Activated CD4-positive, alpha-beta T cell treated with anti-CD3 and anti-CD28 coated beads for 36 hours (primary cell): ENCODE data around the gene CDH4. TPM values are rescaled to one million over a fixed set of nuclear protein-coding genes. Genes with fewer than 3 reads are reported as not detected.

Experiments
- ATAC-seq: fragments of 200-7000 bp; cut with Tn5 transposase; one replicate; pipeline ENCODE4 v1.10.0; 2021; ENCODE audit warnings: mild to moderate bottlenecking, moderate library complexity
- CTCF ChIA-PET: fragments of 350-600 bp; sonication (Branson Sonifier 250); formaldehyde crosslinking; loops from one replicate; lab custom pipeline; 2021; ENCODE audit warnings: antibody characterized with exemption; lab: Charles Lee
- POLR2A ChIA-PET: fragments of 350-600 bp; sonication (Branson Sonifier 250); formaldehyde crosslinking; loops from one replicate; lab custom pipeline; 2021; ENCODE audit warnings: antibody characterized with exemption, inconsistent platforms; lab: Charles Lee
- DNase-seq: peaks from one replicate; pipeline ENCODE4 v3.0.0-alpha.2; 2020
- H3K27ac Mint-ChIP-seq: one replicate; pipeline ENCODE4 v1.8.0; 2021; ENCODE audit warnings: mixed read lengths
- H3K27me3 Mint-ChIP-seq: one replicate; pipeline ENCODE4 v1.8.0; 2021; ENCODE audit warnings: mixed read lengths
- H3K36me3 Mint-ChIP-seq: one replicate; pipeline ENCODE4 v1.8.0; 2021; ENCODE audit warnings: low read depth, mixed read lengths
- H3K4me1 Mint-ChIP-seq: one replicate; pipeline ENCODE4 v1.8.0; 2021; ENCODE audit warnings: mixed read lengths
- H3K4me3 Mint-ChIP-seq: one replicate; pipeline ENCODE4 v1.8.0; 2021; ENCODE audit warnings: mild to moderate bottlenecking, moderate library complexity, mixed read lengths
- H3K9me3 Mint-ChIP-seq: one replicate; pipeline ENCODE4 v1.8.0; 2021; ENCODE audit warnings: low read depth, mixed read lengths
- intact Hi-C, 2 experiments: fragments of 100-400 bp; cut with DNase I in 1 of 2; cut with micrococcal nuclease in 1 of 2; formaldehyde crosslinking; loops; one replicate each; pipeline versions ENCODE4 v1.14.2 to v1.15.1; 2022 to 2024; cut with DNase I, micrococcal nuclease
- total RNA-seq, 2 experiments: library from RNA; stranded (reverse); gene quantifications; one replicate each; pipeline ENCODE4 v1.2.3, GENCODE V29; 2021

CDH4 gene
- total RNA-seq, 2 experiments from 2014 or later = not detected

- H3K9me3 Mint-ChIP-seq = no peaks in the 10 kb centered on the region
- intact Hi-C loops = no loop called here
- peaks cover 2% of the 10 kb centered on the region for H3K4me1 Mint-ChIP-seq
- ChIA-PET CTCF (interaction anchor here (0.9 kb wide), 1 partner anchor 12 kb away, joined by 4 read pairs; no protein-coding TSS in a partner anchor), POLR2A (no interaction called here)
- H3K27me3 Mint-ChIP-seq = peaks cover 6% of the 10 kb centered on the region
- ATAC-seq = no peak
- no peak overlapping the region for H3K27ac Mint-ChIP-seq
- no peaks in the 10 kb centered on the region for H3K36me3 Mint-ChIP-seq
- DNase-seq = no peak
- H3K4me3 Mint-ChIP-seq = no peak overlapping the region
Measured at GRCh38 chr20:61884571-61885389, 632.7 kb downstream of the CDH4 start.

GRCh38 chr20:61885759-61886715, 634.0 kb downstream of the CDH4 start:
- DNase-seq = no peak
- Mint-ChIP-seq H3K27me3 (peaks cover 9% of the 10 kb centered on the region), H3K36me3 (no peaks in the 10 kb centered on the region), H3K4me1 (peaks cover 2% of the 10 kb centered on the region), H3K27ac (no peak overlapping the region), H3K4me3 (no peak overlapping the region), H3K9me3 (no peaks in the 10 kb centered on the region)
- ChIA-PET CTCF (interaction anchor here (0.6 to 1.3 kb wide), 3 partner anchors 21 to 551 kb away, joined by 3 to 4 read pairs (median 3); no protein-coding TSS in a partner anchor), POLR2A (no interaction called here)
- intact Hi-C loops = no loop called here
- no peak for ATAC-seq

- ATAC-seq (peak; percentile 49), DNase-seq (peak; percentile 58)
- H3K4me1 Mint-ChIP-seq = peaks cover 2% of the 10 kb centered on the region
- ChIA-PET CTCF (interaction anchor here (0.7 to 1.3 kb wide), 4 partner anchors 9 to 67 kb away, joined by 3 to 4 read pairs (median 4); no protein-coding TSS in a partner anchor), POLR2A (no interaction called here)
- no peaks in the 10 kb centered on the region for H3K36me3 Mint-ChIP-seq
- intact Hi-C loops = no loop called here
- H3K27me3 Mint-ChIP-seq = peaks cover 9% of the 10 kb centered on the region
- H3K4me3 Mint-ChIP-seq = no peak overlapping the region
- H3K9me3 Mint-ChIP-seq = no peaks in the 10 kb centered on the region
- H3K27ac Mint-ChIP-seq = no peak overlapping the region
Measured at GRCh38 chr20:61886721-61887595, 634.9 kb downstream of the CDH4 start.

- no peak for ATAC-seq
- Mint-ChIP-seq H3K27me3 (peaks cover 9% of the 10 kb centered on the region), H3K36me3 (no peaks in the 10 kb centered on the region), H3K4me3 (no peak overlapping the region), H3K9me3 (no peaks in the 10 kb centered on the region), H3K27ac (no peak overlapping the region), H3K4me1 (peaks cover 2% of the 10 kb centered on the region)
- no peak for DNase-seq
- POLR2A ChIA-PET = no interaction called here
- CTCF ChIA-PET = interaction anchor here (0.7 to 1.3 kb wide), 3 partner anchors 8 to 20 kb away, joined by 4 read pairs; no protein-coding TSS in a partner anchor
- intact Hi-C loops = no loop called here
Measured at GRCh38 chr20:61887596-61888093, 635.6 kb downstream of the CDH4 start.

GRCh38 chr20:61888101-61888865, 636.2 kb downstream of the CDH4 start:
- ChIA-PET POLR2A (no interaction called here), CTCF (interaction anchor here (0.7 to 1.2 kb wide), 2 partner anchors 7 to 8 kb away, joined by 4 read pairs; no protein-coding TSS in a partner anchor)
- Mint-ChIP-seq H3K4me1 (peaks cover 2% of the 10 kb centered on the region), H3K27ac (no peak overlapping the region), H3K36me3 (no peaks in the 10 kb centered on the region), H3K4me3 (no peak overlapping the region), H3K27me3 (peaks cover 7% of the 10 kb centered on the region), H3K9me3 (no peaks in the 10 kb centered on the region)
- no peak for DNase-seq
- intact Hi-C loops = no loop called here
- ATAC-seq = no peak

- ChIA-PET CTCF (no interaction called here), POLR2A (no interaction called here)
- no peaks in the 10 kb centered on the region for H3K36me3 Mint-ChIP-seq
Measured at GRCh38 chr20:61889659-61890058, 637.6 kb downstream of the CDH4 start.

GRCh38 chr20:61890210-61890609, 638.1 kb downstream of the CDH4 start:
- Mint-ChIP-seq H3K4me3 (no peak overlapping the region), H3K27ac (no peak overlapping the region), H3K27me3 (peaks cover 7% of the 10 kb centered on the region), H3K4me1 (peaks cover 2% of the 10 kb centered on the region), H3K9me3 (no peaks in the 10 kb centered on the region), H3K36me3 (no peaks in the 10 kb centered on the region)
- POLR2A ChIA-PET = no interaction called here
- ATAC-seq = no peak
- intact Hi-C loops = no loop called here
- CTCF ChIA-PET = no interaction called here
- no peak for DNase-seq

More at GRCh38 chr20:61889659-61890058, 637.6 kb downstream of the CDH4 start:
- peaks cover 7% of the 10 kb centered on the region for H3K27me3 Mint-ChIP-seq
- H3K4me3 Mint-ChIP-seq = no peak overlapping the region
- peaks cover 2% of the 10 kb centered on the region for H3K4me1 Mint-ChIP-seq
- H3K27ac Mint-ChIP-seq = no peak overlapping the region
- intact Hi-C loops = no loop called here
- ATAC-seq (no peak), DNase-seq (no peak)
- H3K9me3 Mint-ChIP-seq = no peaks in the 10 kb centered on the region

GRCh38 chr20:61891476-61891875, 639.4 kb downstream of the CDH4 start:
- CTCF ChIA-PET = no interaction called here
- Mint-ChIP-seq H3K27ac (no peak overlapping the region), H3K9me3 (no peaks in the 10 kb centered on the region), H3K4me1 (peaks cover 2% of the 10 kb centered on the region), H3K4me3 (no peak overlapping the region), H3K27me3 (peaks cover 7% of the 10 kb centered on the region), H3K36me3 (no peaks in the 10 kb centered on the region)
- ATAC-seq = no peak
- no peak for DNase-seq
- intact Hi-C loops = no loop called here
- POLR2A ChIA-PET = no interaction called here

- Mint-ChIP-seq H3K9me3 (no peaks in the 10 kb centered on the region), H3K4me1 (peaks cover 2% of the 10 kb centered on the region), H3K36me3 (no peaks in the 10 kb centered on the region), H3K27me3 (peaks cover 7% of the 10 kb centered on the region), H3K27ac (no peak overlapping the region), H3K4me3 (no peak overlapping the region)
- CTCF ChIA-PET = no interaction called here
- POLR2A ChIA-PET = no interaction called here
- ATAC-seq (no peak), DNase-seq (no peak)
- intact Hi-C loops = no loop called here
Measured at GRCh38 chr20:61891916-61892649, 640.0 kb downstream of the CDH4 start.

- no peaks in the 10 kb centered on the region for H3K9me3 Mint-ChIP-seq
- no peak overlapping the region for H3K27ac Mint-ChIP-seq
- no peaks in the 10 kb centered on the region for H3K36me3 Mint-ChIP-seq
- ChIA-PET CTCF (no interaction called here), POLR2A (no interaction called here)
- DNase-seq = no peak
- intact Hi-C loops = no loop called here
- ATAC-seq = no peak
- H3K4me3 Mint-ChIP-seq = no peak overlapping the region
- H3K4me1 Mint-ChIP-seq = no peaks in the 10 kb centered on the region
- H3K27me3 Mint-ChIP-seq = peaks cover 4% of the 10 kb centered on the region
Measured at GRCh38 chr20:61895016-61895415, 643.0 kb downstream of the CDH4 start.
